ENCODE measurements around the gene PITPNB. TPM values are rescaled to one million over a fixed set of nuclear protein-coding genes. Genes with fewer than 3 reads are reported as not detected.
A peak's percentile ranks its signal among the peaks of the same experiment; 100 is the strongest.

The PITPNB gene
- total RNA-seq, 2 donors from 2014 or later, result 59.6 to 68.2 TPM

GRCh38 chr22:27843441-27843840 lies 75.6 kb downstream of the PITPNB start:
- H3K27ac ChIP-seq (ENCODE audit: low read depth, low read length), result peak overlapping the region; percentile 17
- peaks cover 13% of the 10 kb centered on the region for H3K36me3 ChIP-seq (ENCODE audit: control insufficient read depth, insufficient read depth, low read length)
- Mint-ChIP-seq H3K4me1 (peaks cover 14% of the 10 kb centered on the region), H3K27ac (no peak overlapping the region), H3K36me3 (ENCODE audit: low read depth) (peaks cover 10% of the 10 kb centered on the region), H3K4me3 (no peak overlapping the region), H3K9me3 (peaks cover 6% of the 10 kb centered on the region), H3K27me3 (ENCODE audit: insufficient read depth) (peaks cover 2% of the 10 kb centered on the region)
- DNase-seq, result peak; percentile 43
- no peak for TF ChIP-seq CTCF (conservative IDR thresholded peaks at IDR 0.05)
- H3K4me1 ChIP-seq (ENCODE audit: control insufficient read depth, insufficient read depth, low read length), result peaks cover 5% of the 10 kb centered on the region
- no peak overlapping the region for H3K9ac ChIP-seq (ENCODE audit: extremely low read depth, low read length, poor library complexity, severe bottlenecking)
- no peaks in the 10 kb centered on the region for H3K9me3 ChIP-seq (ENCODE audit: control insufficient read depth, low read length)
- 95 to 100% methylated on average over 1 to 7 of the region's 7 CpGs for WGBS, 2 experiments (ENCODE audit: insufficient coverage in 1 of 2, insufficient read length in 1 of 2)
- H3K27me3 ChIP-seq (ENCODE audit: control insufficient read depth, insufficient read depth, low read length, poor library complexity, severe bottlenecking), result no peaks in the 10 kb centered on the region
- H3K4me3 ChIP-seq (ENCODE audit: low read length), result no peak overlapping the region

- Mint-ChIP-seq H3K4me1 (peaks cover 14% of the 10 kb centered on the region), H3K36me3 (ENCODE audit: low read depth) (peaks cover 7% of the 10 kb centered on the region), H3K4me3 (no peak overlapping the region), H3K27ac (no peak overlapping the region), H3K27me3 (ENCODE audit: insufficient read depth) (peaks cover 2% of the 10 kb centered on the region), H3K9me3 (peaks cover 10% of the 10 kb centered on the region)
- Histone ChIP-seq H3K27me3 (ENCODE audit: control insufficient read depth, insufficient read depth, low read length, poor library complexity, severe bottlenecking) (no peaks in the 10 kb centered on the region), H3K4me1 (ENCODE audit: control insufficient read depth, insufficient read depth, low read length) (peaks cover 5% of the 10 kb centered on the region), H3K9ac (ENCODE audit: extremely low read depth, low read length, poor library complexity, severe bottlenecking) (no peak overlapping the region), H3K27ac (ENCODE audit: low read depth, low read length) (peak overlapping the region; percentile 17), H3K9me3 (ENCODE audit: control insufficient read depth, low read length) (peaks cover 5% of the 10 kb centered on the region), H3K36me3 (ENCODE audit: control insufficient read depth, insufficient read depth, low read length) (peaks cover 7% of the 10 kb centered on the region), H3K4me3 (ENCODE audit: low read length) (no peak overlapping the region)
- no peak for DNase-seq
- no peak for TF ChIP-seq CTCF (conservative IDR thresholded peaks at IDR 0.05)
- 91 to 94% methylated on average over 14 to 15 of the region's 15 CpGs for WGBS, 2 experiments (ENCODE audit: insufficient coverage in 1 of 2, insufficient read length in 1 of 2)
Observed at GRCh38 chr22:27842669-27843431, 76.2 kb downstream of the PITPNB start.

GRCh38 chr22:27842201-27842600 lies 76.9 kb downstream of the PITPNB start:
- Histone ChIP-seq H3K27me3 (ENCODE audit: control insufficient read depth, insufficient read depth, low read length, poor library complexity, severe bottlenecking) (no peaks in the 10 kb centered on the region), H3K9me3 (ENCODE audit: control insufficient read depth, low read length) (peaks cover 10% of the 10 kb centered on the region), H3K4me3 (ENCODE audit: low read length) (no peak overlapping the region), H3K27ac (ENCODE audit: low read depth, low read length) (no peak overlapping the region), H3K36me3 (ENCODE audit: control insufficient read depth, insufficient read depth, low read length) (peaks cover 4% of the 10 kb centered on the region), H3K4me1 (ENCODE audit: control insufficient read depth, insufficient read depth, low read length) (peaks cover 5% of the 10 kb centered on the region), H3K9ac (ENCODE audit: extremely low read depth, low read length, poor library complexity, severe bottlenecking) (no peak overlapping the region)
- Mint-ChIP-seq H3K4me3 (no peak overlapping the region), H3K36me3 (ENCODE audit: low read depth) (peaks cover 4% of the 10 kb centered on the region), H3K4me1 (peaks cover 14% of the 10 kb centered on the region), H3K9me3 (peaks cover 15% of the 10 kb centered on the region), H3K27ac (no peak overlapping the region), H3K27me3 (ENCODE audit: insufficient read depth) (peaks cover 2% of the 10 kb centered on the region)
- TF ChIP-seq CTCF (conservative IDR thresholded peaks at IDR 0.05), result no peak
- DNase-seq, result peak; percentile 34
- 78 to 100% methylated on average over 1 of the region's 1 CpG for WGBS, 2 experiments (ENCODE audit: insufficient coverage in 1 of 2, insufficient read length in 1 of 2)
